Cardiac septum (tissue), 1 donor: Measurements from ENCODE around the gene PPP2R3B. TPM values are rescaled to one million over a fixed set of nuclear protein-coding genes. Genes with fewer than 3 reads are reported as not detected.
"Not testable (repeated sequence)": the region's sequence is repeated elsewhere in the genome, so short reads cannot be mapped to it uniquely, and the experiment has no call there.

ENCODE experiments used
- DNase-seq: peaks from one replicate; pipeline ENCODE4 v3.0.0-alpha.2; 2020; ENCODE audit warnings: low spot score
- intact Hi-C: fragments of 100-400 bp; cut with DNase I; formaldehyde crosslinking; loops from one replicate; pipeline ENCODE4 v1.14.0; 2022
- long read RNA-seq: library from polyadenylated mRNA; unstranded; transcript quantifications from one replicate; pipeline ENCODE4 v2.0.0, GENCODE V29; 2021
- total RNA-seq: library from RNA; stranded (reverse); fragmentation: NEBNext Ultra II Directional; extraction: Animal tissue kit (Norgen Biotek cat#: 25700); gene quantifications from one replicate; pipeline ENCODE4 v1.2.1, GENCODE V29; 2021
- donor health status: DM: no; HTN: no; CAD: no.

PPP2R3B gene
- 128 TPM for total RNA-seq
- long read RNA-seq, transcript PPP2R3B-202 (13 exons, 2,151 nt), result major isoform, 6 of 354 reads
- long read RNA-seq, partial matches to known transcripts, result 32 of 354 reads
- long read RNA-seq, other reads (novel, unspliced or antisense), result 312 of 354 reads

GRCh38 chrX:386768-387575, at the start of gene PPP2R3B:
PPP2R3B (minus strand) TSS chrX:386907; CDS start chrX:386691, 216 bp downstream.
- DNase-seq, result peak; percentile 100
- intact Hi-C loops, result loop anchor here (5.0 kb wide), 2 partner anchors 70 to 105 kb away; partner anchors contain the start of genes GTPBP6 and PLCXD1

- intact Hi-C loops, result no loop called here
- peak; percentile 41 for DNase-seq
Measured at GRCh38 chrX:435536-436122, 48.9 kb upstream of the PPP2R3B start.

- intact Hi-C loops, result no loop called here
- peak; percentile 35 for DNase-seq
Measured at GRCh38 chrX:434946-435345, 48.2 kb upstream of the PPP2R3B start.

- DNase-seq, result peak; percentile 72
Measured at GRCh38 chrX:433771-434170, 47.1 kb upstream of the PPP2R3B start.

GRCh38 chrX:432666-433065, 46.0 kb upstream of the PPP2R3B start:
- DNase-seq, result peak; percentile 29
- intact Hi-C loops, result not testable (repeated sequence)

More at GRCh38 chrX:433771-434170, 47.1 kb upstream of the PPP2R3B start:
- intact Hi-C loops, result no loop called here

- intact Hi-C loops, result no loop called here
- DNase-seq, result no peak
Measured at GRCh38 chrX:431492-432111, 44.9 kb upstream of the PPP2R3B start.

GRCh38 chrX:431056-431455, 44.3 kb upstream of the PPP2R3B start:
- DNase-seq, result no peak
- intact Hi-C loops, result no loop called here

- intact Hi-C loops, result no loop called here
- DNase-seq, result no peak
Measured at GRCh38 chrX:429266-429825, 42.6 kb upstream of the PPP2R3B start.

GRCh38 chrX:427812-428725, 41.4 kb upstream of the PPP2R3B start:
- intact Hi-C loops, result no loop called here

GRCh38 chrX:426881-427280, 40.2 kb upstream of the PPP2R3B start:
- DNase-seq, result no peak
- intact Hi-C loops, result no loop called here

More at GRCh38 chrX:427812-428725, 41.4 kb upstream of the PPP2R3B start:
- no peak for DNase-seq

GRCh38 chrX:425056-425455, 38.3 kb upstream of the PPP2R3B start:
- intact Hi-C loops, result no loop called here
- DNase-seq, result no peak

GRCh38 chrX:421646-422391, 35.1 kb upstream of the PPP2R3B start:
- intact Hi-C loops, result no loop called here

GRCh38 chrX:420496-421223, 34.0 kb upstream of the PPP2R3B start:
- no peak for DNase-seq
- intact Hi-C loops, result no loop called here

More at GRCh38 chrX:421646-422391, 35.1 kb upstream of the PPP2R3B start:
- DNase-seq, result no peak

- no peak for DNase-seq
- intact Hi-C loops, result no loop called here
Measured at GRCh38 chrX:418927-419729, 32.4 kb upstream of the PPP2R3B start.

GRCh38 chrX:415498-415897, 28.8 kb upstream of the PPP2R3B start:
- intact Hi-C loops, DNase-seq: not testable (repeated sequence)

GRCh38 chrX:413322-414201, 26.9 kb upstream of the PPP2R3B start:
- peak; percentile 81 for DNase-seq
- intact Hi-C loops, result no loop called here
